GM23338 (cell line): ENCODE results near the gene ASB3. TPM values are rescaled to one million over a fixed set of nuclear protein-coding genes. Genes with fewer than 3 reads are reported as not detected.

Experiments
- ATAC-seq: fragments of 200-7000 bp; cut with Tn5 transposase; 3 replicates; pipeline ENCODE4 v1.9.1; 2020
- DNase-seq: peaks from one replicate; pipeline ENCODE4 v3.0.0-alpha.2; 2015; ENCODE audit warnings: low spot score
- H2AFZ ChIP-seq: fragments of 200-600 bp; sonication (generic); 2 replicates; pipeline ENCODE4 v1.8.0; 2016; ENCODE audit warnings: antibody characterized with exemption, mild to moderate bottlenecking, moderate library complexity
- H3F3A ChIP-seq: fragments of 200-600 bp; sonication (generic); replicated peaks from 2 replicates; pipeline ENCODE4 v1.8.0; 2017; ENCODE audit warnings: antibody characterized with exemption, mixed run types, low read depth
- H3K27ac ChIP-seq: fragments of 200-600 bp; sonication (generic); 2 replicates; pipeline ENCODE4 v1.6.1; 2016; ENCODE audit warnings: low read depth
- H3K27me3 ChIP-seq: fragments of 200-600 bp; sonication (generic); 2 replicates; pipeline ENCODE4 v1.8.0; 2016; ENCODE audit warnings: mild to moderate bottlenecking, mixed run types, moderate library complexity; ENCODE audit not compliant: insufficient read depth
- H3K36me3 ChIP-seq: fragments of 200-600 bp; sonication (generic); 2 replicates; pipeline ENCODE4 v1.8.0; 2016; ENCODE audit warnings: mild to moderate bottlenecking; ENCODE audit not compliant: insufficient read depth
- H3K4me1 ChIP-seq: fragments of 200-600 bp; sonication (generic); 2 replicates; pipeline ENCODE4 v1.8.0; 2016; ENCODE audit warnings: mild to moderate bottlenecking, moderate library complexity; ENCODE audit not compliant: insufficient read depth
- H3K4me2 ChIP-seq: fragments of 200-600 bp; sonication (generic); 2 replicates; pipeline ENCODE4 v1.7.1; 2017; ENCODE audit warnings: mixed run types
- H3K4me3 ChIP-seq: fragments of 200-600 bp; sonication (generic); 2 replicates; pipeline ENCODE4 v1.6.1; 2016; ENCODE audit warnings: mixed run types
- H3K79me2 ChIP-seq: fragments of 200-600 bp; sonication (generic); replicated peaks from 2 replicates; pipeline ENCODE4 v1.8.0; 2017; ENCODE audit warnings: mild to moderate bottlenecking; ENCODE audit not compliant: insufficient read depth
- H3K9me2 ChIP-seq: fragments of 200-600 bp; sonication (generic); 2 replicates; pipeline ENCODE4 v1.8.0; 2017; ENCODE audit not compliant: insufficient read depth
- H4K20me1 ChIP-seq: fragments of 200-600 bp; sonication (generic); replicated peaks from 2 replicates; pipeline ENCODE4 v1.8.0; 2017; ENCODE audit warnings: mild to moderate bottlenecking; ENCODE audit not compliant: insufficient read depth
- H3K27ac Mint-ChIP-seq: 2 replicates; pipeline ENCODE4 v1.8.0; 2020; ENCODE audit warnings: inconsistent platforms, mild to moderate bottlenecking, moderate library complexity, mixed read lengths
- H3K27me3 Mint-ChIP-seq: 3 replicates; pipeline ENCODE4 v1.8.0; 2022; ENCODE audit warnings: low read depth, mild to moderate bottlenecking, moderate library complexity, mixed read lengths, inconsistent platforms; ENCODE audit not compliant: insufficient read depth, poor library complexity
- H3K36me3 Mint-ChIP-seq: 3 replicates; pipeline ENCODE4 v1.8.0; 2021; ENCODE audit warnings: low read depth, mild to moderate bottlenecking, inconsistent platforms, moderate library complexity, mixed read lengths
- H3K4me1 Mint-ChIP-seq: 3 replicates; pipeline ENCODE4 v1.8.0; 2020; ENCODE audit warnings: mild to moderate bottlenecking, inconsistent platforms, mixed read lengths
- H3K4me3 Mint-ChIP-seq: 3 replicates; pipeline ENCODE4 v1.8.0; 2021; ENCODE audit warnings: moderate library complexity, mild to moderate bottlenecking, inconsistent platforms, mixed read lengths
- H3K9me3 Mint-ChIP-seq: 3 replicates; pipeline ENCODE4 v1.8.0; 2020; ENCODE audit warnings: moderate library complexity, mild to moderate bottlenecking, inconsistent platforms, mixed read lengths
- CREB1 ChIP-seq: fragments of 250-450 bp; sonication (Bioruptor Pico); IDR thresholded peaks from 2 replicates; pipeline ENCODE4 v1.5.0; 2020; ENCODE audit warnings: low read depth, mild to moderate bottlenecking, moderate library complexity
- EZH2phosphoT487 ChIP-seq: fragments of 200-600 bp; sonication (generic); IDR thresholded peaks from one replicate; pipeline ENCODE4 v1.8.1; 2018; ENCODE audit warnings: antibody characterized with exemption; ENCODE audit not compliant: unreplicated experiment
- NANOG ChIP-seq: IDR thresholded peaks from 2 replicates; pipeline ENCODE4 v1.6.1; 2016; ENCODE audit warnings: antibody characterized with exemption, borderline replicate concordance
- POLR2AphosphoS5 ChIP-seq: IDR thresholded peaks from 2 replicates; pipeline ENCODE4 v1.6.1; 2016; ENCODE audit warnings: antibody characterized with exemption, low read depth
- STAT1 ChIP-seq: IDR thresholded peaks from one replicate; pipeline ENCODE4 v1.6.1; 2016; ENCODE audit warnings: antibody characterized with exemption; ENCODE audit not compliant: unreplicated experiment
- ZNF331 ChIP-seq: fragments of 250-450 bp; sonication (Bioruptor Pico); IDR thresholded peaks from 2 replicates; pipeline ENCODE4 v1.5.0; 2020; ENCODE audit warnings: low read depth, mild to moderate bottlenecking, moderate library complexity
- polyA plus RNA-seq: library from polyadenylated mRNA; unstranded; fragments of >200 nt; fragmentation: Nextera tagmentation; extraction: Ambion mirVana; gene quantifications from 2 replicates; pipeline ENCODE4 v1.2.1, GENCODE V29; 2016
- total RNA-seq: library from RNA; depleted of rRNA; stranded (reverse); fragments of >200 nt; shearing (Covaris generic); gene quantifications from 2 replicates; pipeline ENCODE4 v1.2.3, GENCODE V29; 2014
- TF ChIP-seq, protein P1 (sequence below): fragments of 250-450 bp; sonication (Bioruptor Pico); IDR thresholded peaks from 2 replicates; pipeline ENCODE4 v1.5.0; 2020; ENCODE audit warnings: mild to moderate bottlenecking, moderate library complexity
- TF ChIP-seq, protein P2 (sequence below), 2 experiments: fragments of 200-600 bp in 1 of 2; sonication (generic) in 1 of 2; conservative IDR thresholded peaks; 2 replicates each; pipeline versions ENCODE4 v1.5.1 to v1.6.1; 2016 to 2017; ENCODE audit warnings: antibody characterized with exemption in 2 of 2, low read depth in 2 of 2, mild to moderate bottlenecking in 2 of 2, moderate library complexity in 1 of 2

The ASB3 gene
- total and polyA plus RNA-seq, 2 experiments from 2014 or later, result 22.4 to 30.5 TPM

DNA sequence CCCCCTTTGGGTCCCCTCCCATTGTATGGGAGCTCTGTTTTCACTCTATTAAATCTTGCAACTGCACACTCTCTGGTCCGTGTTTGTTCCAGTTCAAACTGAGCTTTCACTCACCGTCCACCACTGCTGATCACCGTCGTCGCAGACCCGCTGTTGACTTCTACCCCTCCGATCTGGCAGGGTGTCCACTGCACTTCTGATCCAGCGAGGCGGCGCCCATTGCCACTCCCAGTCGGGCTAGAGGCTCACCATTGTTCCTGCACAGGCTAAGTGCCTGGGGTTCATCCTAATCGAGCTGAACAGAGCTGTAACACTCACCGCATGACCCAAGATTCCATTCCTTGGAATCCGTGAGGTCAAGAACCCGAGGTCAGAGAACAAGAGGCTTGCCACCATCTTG is 30.1 kb downstream of the ASB3 start:
- Histone ChIP-seq H3K27me3 (no peaks in the 10 kb centered on the region), H3K36me3 (0 out of 2 replicates have a peak, but pooled peaks cover 3% of the 10 kb centered on the region), H3K4me1 (no peaks in the 10 kb centered on the region), H3K4me2 (no peak overlapping the region), H3K4me3 (no peak overlapping the region), H3F3A (no peaks in the 10 kb centered on the region), H2AFZ (no peak overlapping the region), H3K27ac (no peak overlapping the region), H3K9me2 (no peaks in the 10 kb centered on the region), H4K20me1 (no peaks in the 10 kb centered on the region), H3K79me2 (no peaks in the 10 kb centered on the region)
- no peaks in the 10 kb centered on the region for H3K27me3 Mint-ChIP-seq
- DNase-seq (no peak), ATAC-seq (no peak)
- TF ChIP-seq, protein P1, sequence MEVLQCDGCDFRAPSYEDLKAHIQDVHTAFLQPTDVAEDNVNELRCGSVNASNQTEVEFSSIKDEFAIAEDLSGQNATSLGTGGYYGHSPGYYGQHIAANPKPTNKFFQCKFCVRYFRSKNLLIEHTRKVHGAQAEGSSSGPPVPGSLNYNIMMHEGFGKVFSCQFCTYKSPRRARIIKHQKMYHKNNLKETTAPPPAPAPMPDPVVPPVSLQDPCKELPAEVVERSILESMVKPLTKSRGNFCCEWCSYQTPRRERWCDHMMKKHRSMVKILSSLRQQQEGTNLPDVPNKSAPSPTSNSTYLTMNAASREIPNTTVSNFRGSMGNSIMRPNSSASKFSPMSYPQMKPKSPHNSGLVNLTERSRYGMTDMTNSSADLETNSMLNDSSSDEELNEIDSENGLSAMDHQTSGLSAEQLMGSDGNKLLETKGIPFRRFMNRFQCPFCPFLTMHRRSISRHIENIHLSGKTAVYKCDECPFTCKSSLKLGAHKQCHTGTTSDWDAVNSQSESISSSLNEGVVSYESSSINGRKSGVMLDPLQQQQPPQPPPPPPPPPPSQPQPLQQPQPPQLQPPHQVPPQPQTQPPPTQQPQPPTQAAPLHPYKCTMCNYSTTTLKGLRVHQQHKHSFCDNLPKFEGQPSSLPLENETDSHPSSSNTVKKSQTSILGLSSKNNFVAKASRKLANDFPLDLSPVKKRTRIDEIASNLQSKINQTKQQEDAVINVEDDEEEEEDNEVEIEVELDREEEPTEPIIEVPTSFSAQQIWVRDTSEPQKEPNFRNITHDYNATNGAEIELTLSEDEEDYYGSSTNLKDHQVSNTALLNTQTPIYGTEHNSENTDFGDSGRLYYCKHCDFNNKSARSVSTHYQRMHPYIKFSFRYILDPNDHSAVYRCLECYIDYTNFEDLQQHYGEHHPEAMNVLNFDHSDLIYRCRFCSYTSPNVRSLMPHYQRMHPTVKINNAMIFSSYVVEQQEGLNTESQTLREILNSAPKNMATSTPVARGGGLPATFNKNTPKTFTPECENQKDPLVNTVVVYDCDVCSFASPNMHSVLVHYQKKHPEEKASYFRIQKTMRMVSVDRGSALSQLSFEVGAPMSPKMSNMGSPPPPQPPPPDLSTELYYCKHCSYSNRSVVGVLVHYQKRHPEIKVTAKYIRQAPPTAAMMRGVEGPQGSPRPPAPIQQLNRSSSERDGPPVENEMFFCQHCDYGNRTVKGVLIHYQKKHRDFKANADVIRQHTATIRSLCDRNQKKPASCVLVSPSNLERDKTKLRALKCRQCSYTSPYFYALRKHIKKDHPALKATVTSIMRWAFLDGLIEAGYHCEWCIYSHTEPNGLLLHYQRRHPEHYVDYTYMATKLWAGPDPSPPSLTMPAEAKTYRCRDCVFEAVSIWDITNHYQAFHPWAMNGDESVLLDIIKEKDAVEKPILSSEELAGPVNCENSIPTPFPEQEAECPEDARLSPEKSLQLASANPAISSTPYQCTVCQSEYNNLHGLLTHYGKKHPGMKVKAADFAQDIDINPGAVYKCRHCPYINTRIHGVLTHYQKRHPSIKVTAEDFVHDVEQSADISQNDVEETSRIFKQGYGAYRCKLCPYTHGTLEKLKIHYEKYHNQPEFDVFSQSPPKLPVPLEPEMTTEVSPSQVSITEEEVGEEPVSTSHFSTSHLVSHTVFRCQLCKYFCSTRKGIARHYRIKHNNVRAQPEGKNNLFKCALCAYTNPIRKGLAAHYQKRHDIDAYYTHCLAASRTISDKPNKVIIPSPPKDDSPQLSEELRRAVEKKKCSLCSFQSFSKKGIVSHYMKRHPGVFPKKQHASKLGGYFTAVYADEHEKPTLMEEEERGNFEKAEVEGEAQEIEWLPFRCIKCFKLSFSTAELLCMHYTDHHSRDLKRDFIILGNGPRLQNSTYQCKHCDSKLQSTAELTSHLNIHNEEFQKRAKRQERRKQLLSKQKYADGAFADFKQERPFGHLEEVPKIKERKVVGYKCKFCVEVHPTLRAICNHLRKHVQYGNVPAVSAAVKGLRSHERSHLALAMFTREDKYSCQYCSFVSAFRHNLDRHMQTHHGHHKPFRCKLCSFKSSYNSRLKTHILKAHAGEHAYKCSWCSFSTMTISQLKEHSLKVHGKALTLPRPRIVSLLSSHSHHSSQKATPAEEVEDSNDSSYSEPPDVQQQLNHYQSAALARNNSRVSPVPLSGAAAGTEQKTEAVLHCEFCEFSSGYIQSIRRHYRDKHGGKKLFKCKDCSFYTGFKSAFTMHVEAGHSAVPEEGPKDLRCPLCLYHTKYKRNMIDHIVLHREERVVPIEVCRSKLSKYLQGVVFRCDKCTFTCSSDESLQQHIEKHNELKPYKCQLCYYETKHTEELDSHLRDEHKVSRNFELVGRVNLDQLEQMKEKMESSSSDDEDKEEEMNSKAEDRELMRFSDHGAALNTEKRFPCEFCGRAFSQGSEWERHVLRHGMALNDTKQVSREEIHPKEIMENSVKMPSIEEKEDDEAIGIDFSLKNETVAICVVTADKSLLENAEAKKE, result no peak
- TF ChIP-seq, protein P2, sequence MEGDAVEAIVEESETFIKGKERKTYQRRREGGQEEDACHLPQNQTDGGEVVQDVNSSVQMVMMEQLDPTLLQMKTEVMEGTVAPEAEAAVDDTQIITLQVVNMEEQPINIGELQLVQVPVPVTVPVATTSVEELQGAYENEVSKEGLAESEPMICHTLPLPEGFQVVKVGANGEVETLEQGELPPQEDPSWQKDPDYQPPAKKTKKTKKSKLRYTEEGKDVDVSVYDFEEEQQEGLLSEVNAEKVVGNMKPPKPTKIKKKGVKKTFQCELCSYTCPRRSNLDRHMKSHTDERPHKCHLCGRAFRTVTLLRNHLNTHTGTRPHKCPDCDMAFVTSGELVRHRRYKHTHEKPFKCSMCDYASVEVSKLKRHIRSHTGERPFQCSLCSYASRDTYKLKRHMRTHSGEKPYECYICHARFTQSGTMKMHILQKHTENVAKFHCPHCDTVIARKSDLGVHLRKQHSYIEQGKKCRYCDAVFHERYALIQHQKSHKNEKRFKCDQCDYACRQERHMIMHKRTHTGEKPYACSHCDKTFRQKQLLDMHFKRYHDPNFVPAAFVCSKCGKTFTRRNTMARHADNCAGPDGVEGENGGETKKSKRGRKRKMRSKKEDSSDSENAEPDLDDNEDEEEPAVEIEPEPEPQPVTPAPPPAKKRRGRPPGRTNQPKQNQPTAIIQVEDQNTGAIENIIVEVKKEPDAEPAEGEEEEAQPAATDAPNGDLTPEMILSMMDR (conservative IDR thresholded peaks at IDR 0.05; ENCODE audit: low read depth in 2 of 2), result no peak
- TF ChIP-seq NANOG (no peak), ZNF331 (no peak), CREB1 (no peak), STAT1 (no peak), EZH2phosphoT487 (no peak), POLR2AphosphoS5 (no peak)
- H3K9me3 Mint-ChIP-seq, result no peaks in the 10 kb centered on the region
- H3K27ac Mint-ChIP-seq, result no peak overlapping the region
- H3K4me3 Mint-ChIP-seq, result no peak overlapping the region
- H3K36me3 Mint-ChIP-seq, result peaks cover 20% of the 10 kb centered on the region
- H3K4me1 Mint-ChIP-seq, result 0 out of 3 replicates have a peak, but pooled peaks cover 5% of the 10 kb centered on the region
